Occipital lobe (tissue), 2 donors: ENCODE data around the gene C11orf54. TPM values are rescaled to one million over a fixed set of nuclear protein-coding genes. Genes with fewer than 3 reads are reported as not detected.

Experiments used
- DNase-seq: peaks from one replicate; lab custom pipeline; 2025; lab: John Stamatoyannopoulos, UW
- total RNA-seq: library from RNA; depleted of rRNA; stranded (reverse); fragments of >200 nt; gene quantifications from one replicate; pipeline ENCODE4 v1.2.3, GENCODE V29; 2014

The C11orf54 gene
- 39.6 TPM for total RNA-seq

GRCh38 chr11:93741094-93741881 lies at the start of gene C11orf54, which contains the start of gene TAF1D:
TSS of gene C11orf54 (plus strand) at chr11:93741672. CDS start at chr11:93747394, 5,722 bp downstream.
TSS of gene TAF1D (minus strand) at chr11:93741495. CDS start at chr11:93739304, 2,191 bp downstream.
- DNase-seq: peak; percentile 95

GRCh38 chr11:93694109-93694508 lies 47.4 kb upstream of the C11orf54 start:
- no peak for DNase-seq

- DNase-seq: no peak
Observed at GRCh38 chr11:93694557-93694956, 46.9 kb upstream of the C11orf54 start.

GRCh38 chr11:93697611-93698010 lies 43.9 kb upstream of the C11orf54 start:
- no peak for DNase-seq

- no peak for DNase-seq
Observed at GRCh38 chr11:93700830-93701229, 40.6 kb upstream of the C11orf54 start.

- no peak for DNase-seq
Observed at GRCh38 chr11:93704237-93704636, 37.2 kb upstream of the C11orf54 start.

GRCh38 chr11:93710239-93710638 lies 31.2 kb upstream of the C11orf54 start:
- DNase-seq: no peak

GRCh38 chr11:93712678-93713077 lies 28.8 kb upstream of the C11orf54 start:
- DNase-seq: no peak

- no peak for DNase-seq
Observed at GRCh38 chr11:93715797-93716396, 25.6 kb upstream of the C11orf54 start.

- DNase-seq: no peak
Observed at GRCh38 chr11:93717501-93717900, 24.0 kb upstream of the C11orf54 start.

GRCh38 chr11:93718057-93718563 lies 23.4 kb upstream of the C11orf54 start:
- no peak for DNase-seq

- no peak for DNase-seq
Observed at GRCh38 chr11:93719310-93719709, 22.2 kb upstream of the C11orf54 start.

- DNase-seq: no peak
Observed at GRCh38 chr11:93720522-93720921, 20.9 kb upstream of the C11orf54 start.

- no peak for DNase-seq
Observed at GRCh38 chr11:93724089-93724488, 17.4 kb upstream of the C11orf54 start.

- DNase-seq: no peak
Observed at GRCh38 chr11:93727985-93728791, 13.3 kb upstream of the C11orf54 start.

- no peak for DNase-seq
Observed at GRCh38 chr11:93728792-93729128, 12.7 kb upstream of the C11orf54 start.

- DNase-seq: no peak
Observed at GRCh38 chr11:93729129-93729616, 12.3 kb upstream of the C11orf54 start.

GRCh38 chr11:93730108-93731107 lies 11.1 kb upstream of the C11orf54 start:
- DNase-seq: no peak

- DNase-seq: no peak
Observed at GRCh38 chr11:93732237-93732892, 9.1 kb upstream of the C11orf54 start.

GRCh38 chr11:93733474-93733873 lies 8.0 kb upstream of the C11orf54 start:
- DNase-seq: no peak
